Fibroblast of mammary gland (primary cell): ENCODE data around the gene TUBGCP3.

Experiments used
- DNase-seq: peaks from one replicate; pipeline ENCODE4 v3.0.0-alpha.2; 2010; ENCODE audit warnings: low read depth
- H3K4me3 ChIP-seq: 2 replicates; pipeline ENCODE4 v1.5.1; 2011; ENCODE audit warnings: low read depth, mild to moderate bottlenecking, low read length, moderate library complexity; ENCODE audit not compliant: control insufficient read depth
- TF ChIP-seq, protein P1 (sequence below): conservative IDR thresholded peaks from 2 replicates; pipeline ENCODE4 v1.5.1; 2011; ENCODE audit warnings: low read depth, low read length, inconsistent platforms; ENCODE audit not compliant: control insufficient read depth, insufficient read depth

The TUBGCP3 gene

GRCh38 chr13:112444416-112445399 is 143.2 kb downstream of the TUBGCP3 start:
- TF ChIP-seq, protein P1, sequence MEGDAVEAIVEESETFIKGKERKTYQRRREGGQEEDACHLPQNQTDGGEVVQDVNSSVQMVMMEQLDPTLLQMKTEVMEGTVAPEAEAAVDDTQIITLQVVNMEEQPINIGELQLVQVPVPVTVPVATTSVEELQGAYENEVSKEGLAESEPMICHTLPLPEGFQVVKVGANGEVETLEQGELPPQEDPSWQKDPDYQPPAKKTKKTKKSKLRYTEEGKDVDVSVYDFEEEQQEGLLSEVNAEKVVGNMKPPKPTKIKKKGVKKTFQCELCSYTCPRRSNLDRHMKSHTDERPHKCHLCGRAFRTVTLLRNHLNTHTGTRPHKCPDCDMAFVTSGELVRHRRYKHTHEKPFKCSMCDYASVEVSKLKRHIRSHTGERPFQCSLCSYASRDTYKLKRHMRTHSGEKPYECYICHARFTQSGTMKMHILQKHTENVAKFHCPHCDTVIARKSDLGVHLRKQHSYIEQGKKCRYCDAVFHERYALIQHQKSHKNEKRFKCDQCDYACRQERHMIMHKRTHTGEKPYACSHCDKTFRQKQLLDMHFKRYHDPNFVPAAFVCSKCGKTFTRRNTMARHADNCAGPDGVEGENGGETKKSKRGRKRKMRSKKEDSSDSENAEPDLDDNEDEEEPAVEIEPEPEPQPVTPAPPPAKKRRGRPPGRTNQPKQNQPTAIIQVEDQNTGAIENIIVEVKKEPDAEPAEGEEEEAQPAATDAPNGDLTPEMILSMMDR = no peak
- no peak overlapping the region for H3K4me3 ChIP-seq
- DNase-seq = no peak

DNA sequence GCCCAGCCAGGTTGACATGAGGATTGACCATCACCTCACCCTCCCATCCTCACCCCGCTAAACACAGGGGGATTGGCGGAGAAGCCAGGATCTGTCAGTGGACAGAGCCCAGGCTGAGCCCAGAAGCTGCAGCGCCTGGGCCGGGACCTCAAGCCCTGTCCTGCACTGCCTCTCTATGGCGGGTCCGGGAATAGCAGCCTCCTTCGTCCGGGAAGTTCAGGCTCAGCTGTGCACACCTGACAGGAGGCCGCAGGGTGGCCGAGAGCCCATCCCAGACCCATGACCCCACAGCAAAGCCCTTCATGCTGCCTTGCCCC is 144.0 kb downstream of the TUBGCP3 start:
- peak; percentile 40 for DNase-seq
- TF ChIP-seq, protein P1 = peak; percentile 81
- H3K4me3 ChIP-seq = no peak overlapping the region

- no peak for DNase-seq
- no peak overlapping the region for H3K4me3 ChIP-seq
- TF ChIP-seq, protein P1 = peak; percentile 41
Measured at GRCh38 chr13:112443191-112443994, 144.6 kb downstream of the TUBGCP3 start.

DNA sequence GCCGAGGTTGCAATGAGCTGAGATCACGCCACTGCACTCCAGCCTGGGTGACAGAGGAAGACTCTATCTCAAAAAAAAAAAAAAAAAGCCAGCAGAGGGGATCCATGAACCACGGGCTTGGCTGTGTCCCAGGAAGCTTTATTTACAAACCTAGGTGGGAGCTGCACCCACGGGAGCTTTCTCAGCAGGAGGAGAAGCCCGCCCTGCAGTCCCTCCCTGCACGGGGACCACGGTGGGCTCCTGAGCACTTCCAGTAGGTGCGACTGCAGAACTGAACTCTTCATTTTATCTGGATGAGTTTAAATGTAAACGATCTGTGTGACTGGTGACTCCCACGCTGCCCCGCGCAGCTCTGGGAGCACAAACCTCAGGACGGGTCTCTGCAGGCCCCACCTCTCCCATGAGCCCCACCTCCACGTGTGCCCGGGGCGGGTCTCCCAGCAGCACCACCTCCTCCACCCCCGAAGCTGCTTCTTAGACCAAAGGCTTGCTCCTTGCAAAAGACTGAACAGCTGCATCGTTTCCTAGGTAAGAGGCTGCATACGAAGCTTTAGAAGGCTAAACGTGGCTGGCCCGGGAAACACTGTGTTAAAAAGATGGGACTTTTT is 145.4 kb downstream of the TUBGCP3 start:
- DNase-seq = no peak
- TF ChIP-seq, protein P1 = no peak
- H3K4me3 ChIP-seq = no peak overlapping the region

DNA sequence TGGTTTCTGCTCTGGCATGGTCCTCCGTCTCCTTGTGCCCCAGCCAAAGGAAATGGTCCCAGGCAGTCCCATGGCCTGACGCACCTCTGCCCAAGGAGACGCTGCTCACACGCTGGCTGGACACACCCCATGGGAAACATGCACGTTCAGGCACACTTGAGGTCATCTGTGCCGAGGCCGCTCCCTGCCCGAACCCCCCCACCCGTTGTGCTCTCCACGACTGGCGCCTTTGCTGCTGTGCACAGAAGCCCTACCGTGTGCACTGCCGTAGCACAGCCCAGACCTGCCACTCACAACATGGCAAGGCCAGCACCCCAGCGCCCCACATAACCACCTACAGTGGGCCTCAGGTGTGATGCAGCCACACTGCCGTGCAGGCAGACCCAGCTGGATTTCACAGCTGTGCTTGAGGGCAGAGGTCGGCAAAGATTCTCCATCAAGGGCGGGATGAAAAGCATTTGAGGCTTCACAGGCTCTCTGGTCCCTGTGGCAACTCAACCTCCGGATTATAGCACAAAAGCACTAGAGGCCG is 146.1 kb downstream of the TUBGCP3 start:
- H3K4me3 ChIP-seq = no peak overlapping the region
- TF ChIP-seq, protein P1 = no peak
- DNase-seq = no peak

- H3K4me3 ChIP-seq = no peak overlapping the region
- TF ChIP-seq, protein P1 = no peak
- no peak for DNase-seq
Measured at GRCh38 chr13:112441226-112441625, 146.7 kb downstream of the TUBGCP3 start.
